ENCODE data around the gene COLEC12. TPM values are rescaled to one million over a fixed set of nuclear protein-coding genes. Genes with fewer than 3 reads are reported as not detected.

The COLEC12 gene
- total RNA-seq, 1 experiment from 2014 or later: not detected

DNA sequence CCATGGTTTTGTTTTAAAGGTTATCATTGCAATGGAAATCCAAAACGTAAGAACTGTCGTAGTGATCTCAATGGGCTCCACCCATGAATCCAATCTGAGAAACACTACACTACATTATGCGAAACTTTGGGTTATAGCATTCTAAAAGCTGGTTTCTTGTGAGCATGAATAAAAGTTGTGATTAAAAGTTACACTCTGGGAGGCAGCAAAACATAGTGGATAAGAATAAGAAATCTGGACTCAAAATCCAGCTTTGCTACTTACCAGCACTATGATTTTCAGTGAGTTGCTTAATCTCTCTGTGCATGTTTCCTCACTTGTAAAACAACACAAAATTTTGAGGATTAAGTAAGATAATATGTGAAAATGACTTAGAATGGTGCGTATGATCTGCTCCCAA is 207.0 kb downstream of the COLEC12 start:
- TF ChIP-seq, protein P1, sequence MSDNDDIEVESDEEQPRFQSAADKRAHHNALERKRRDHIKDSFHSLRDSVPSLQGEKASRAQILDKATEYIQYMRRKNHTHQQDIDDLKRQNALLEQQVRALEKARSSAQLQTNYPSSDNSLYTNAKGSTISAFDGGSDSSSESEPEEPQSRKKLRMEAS (IDR thresholded peaks at IDR 0.05): no peak
- TF ChIP-seq ELF1 (IDR thresholded peaks at IDR 0.05; ENCODE audit: borderline replicate concordance, low read depth) (no peak), SIN3A (IDR thresholded peaks at IDR 0.05; ENCODE audit: low read depth) (no peak), FOSL1 (IDR thresholded peaks at IDR 0.05; ENCODE audit: low read depth) (no peak), CBX3 (IDR thresholded peaks at IDR 0.05; ENCODE audit: low read depth) (no peak), EGR1 (IDR thresholded peaks at IDR 0.05; ENCODE audit: low read depth) (no peak), RAD21 (IDR thresholded peaks at IDR 0.05; ENCODE audit: low read depth) (no peak; the same call in 1 of the 2 replicates), ZFX (IDR thresholded peaks at IDR 0.05) (no peak), CEBPB (IDR thresholded peaks at IDR 0.05; ENCODE audit: low read depth) (no peak), POLR2AphosphoS5 (IDR thresholded peaks at IDR 0.05; ENCODE audit: low read depth, low read length) (no peak), JUND (IDR thresholded peaks at IDR 0.05) (no peak), SP1 (IDR thresholded peaks at IDR 0.05; ENCODE audit: low read depth) (no peak)
- TF ChIP-seq, protein P2, sequence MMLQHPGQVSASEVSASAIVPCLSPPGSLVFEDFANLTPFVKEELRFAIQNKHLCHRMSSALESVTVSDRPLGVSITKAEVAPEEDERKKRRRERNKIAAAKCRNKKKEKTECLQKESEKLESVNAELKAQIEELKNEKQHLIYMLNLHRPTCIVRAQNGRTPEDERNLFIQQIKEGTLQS (IDR thresholded peaks at IDR 0.05): no peak
- TF ChIP-seq, protein P3, sequence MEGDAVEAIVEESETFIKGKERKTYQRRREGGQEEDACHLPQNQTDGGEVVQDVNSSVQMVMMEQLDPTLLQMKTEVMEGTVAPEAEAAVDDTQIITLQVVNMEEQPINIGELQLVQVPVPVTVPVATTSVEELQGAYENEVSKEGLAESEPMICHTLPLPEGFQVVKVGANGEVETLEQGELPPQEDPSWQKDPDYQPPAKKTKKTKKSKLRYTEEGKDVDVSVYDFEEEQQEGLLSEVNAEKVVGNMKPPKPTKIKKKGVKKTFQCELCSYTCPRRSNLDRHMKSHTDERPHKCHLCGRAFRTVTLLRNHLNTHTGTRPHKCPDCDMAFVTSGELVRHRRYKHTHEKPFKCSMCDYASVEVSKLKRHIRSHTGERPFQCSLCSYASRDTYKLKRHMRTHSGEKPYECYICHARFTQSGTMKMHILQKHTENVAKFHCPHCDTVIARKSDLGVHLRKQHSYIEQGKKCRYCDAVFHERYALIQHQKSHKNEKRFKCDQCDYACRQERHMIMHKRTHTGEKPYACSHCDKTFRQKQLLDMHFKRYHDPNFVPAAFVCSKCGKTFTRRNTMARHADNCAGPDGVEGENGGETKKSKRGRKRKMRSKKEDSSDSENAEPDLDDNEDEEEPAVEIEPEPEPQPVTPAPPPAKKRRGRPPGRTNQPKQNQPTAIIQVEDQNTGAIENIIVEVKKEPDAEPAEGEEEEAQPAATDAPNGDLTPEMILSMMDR (IDR thresholded peaks at IDR 0.05 in 2 of 3, conservative IDR thresholded peaks at IDR 0.05 in 1 of 3; ENCODE audit: borderline replicate concordance in 1 of 3, insufficient read depth in 1 of 3, low read depth in 2 of 3, low read length in 2 of 3): no peak
- H3K9ac ChIP-seq (ENCODE audit: low read length): no peak overlapping the region
- H3K4me2 ChIP-seq (ENCODE audit: low read length): no peak overlapping the region
- no peaks in the 10 kb centered on the region for H3K9me3 ChIP-seq (ENCODE audit: control insufficient read depth in 1 of 2, insufficient read depth in 1 of 2, low read depth in 1 of 2, low read length in 2 of 2)
- H2AFZ ChIP-seq (ENCODE audit: low read depth, low read length, poor library complexity, severe bottlenecking): no peak overlapping the region
- RAD21 ChIA-PET (ENCODE audit: low non-redundant PET in 1 of 2, low total read pairs in 2 of 2, uncharacterized antibody in 2 of 2, unreplicated experiment in 2 of 2): no interaction called here
- no peaks in the 10 kb centered on the region for H4K20me1 ChIP-seq (ENCODE audit: insufficient read depth)
- ATAC-seq (no peak), DNase-seq (ENCODE audit: low read depth, low spot score) (no peak)
- H3K27me3 ChIP-seq (ENCODE audit: insufficient read depth, low read length): no peaks in the 10 kb centered on the region
- CTCF ChIA-PET: interaction anchor here (1.3 to 1.9 kb wide), 2 partner anchors 184 to 322 kb away, joined by 3 to 7 read pairs; no protein-coding TSS in a partner anchor
- intact Hi-C loops (cut with micrococcal nuclease): no loop called here
- H3K36me3 ChIP-seq (ENCODE audit: control insufficient read depth in 1 of 2, insufficient read depth in 2 of 2, low read length in 2 of 2): no peaks in the 10 kb centered on the region
- POLR2A ChIA-PET: no interaction called here
- H3K4me3 ChIP-seq (replicated peaks in 1 of 2; ENCODE audit: low read depth in 1 of 2, low read length in 2 of 2): no peak overlapping the region
- H3K79me2 ChIP-seq (ENCODE audit: insufficient read depth, low read length): no peaks in the 10 kb centered on the region
- no peak overlapping the region for H3K27ac ChIP-seq (ENCODE audit: low read depth, low read length)
- BruUV-seq (replicated peaks): no TSS peak
- H3K4me1 ChIP-seq (ENCODE audit: control insufficient read depth in 1 of 2, insufficient read depth in 2 of 2, low read length in 2 of 2): no peaks in the 10 kb centered on the region
- no peaks in the 10 kb centered on the region for H3K9me2 ChIP-seq (ENCODE audit: insufficient read depth)

All from HCT116 (cell line).